Fibroblast of peridontal ligament (primary cell): ENCODE measurements around the gene ACOT8.

Experiments
- DNase-seq: peaks from one replicate; pipeline ENCODE4 v3.0.0-alpha.2; 2010; ENCODE audit errors: extremely low read depth

The ACOT8 gene

GRCh38 chr20:45796337-45797065 lies 60.7 kb downstream of the ACOT8 start:
- no peak for DNase-seq

- DNase-seq = no peak
Observed at GRCh38 chr20:45792317-45793118, 64.7 kb downstream of the ACOT8 start.
